Muscle of leg (tissue), 11 donors: ENCODE measurements around the gene SALL3. TPM values are rescaled to one million over a fixed set of nuclear protein-coding genes. Genes with fewer than 3 reads are reported as not detected.
"Not testable (repeated sequence)": the region's sequence is repeated elsewhere in the genome, so short reads cannot be mapped to it uniquely, and the experiment has no call there.

ENCODE experiments used
- DNase-seq: peaks from one replicate; pipeline ENCODE4 v3.0.0; 2013
- H3K27ac ChIP-seq: one replicate; pipeline ENCODE4 v1.5.1; 2013; ENCODE audit warnings: mild to moderate bottlenecking, low read length, control low read depth
- H3K27me3 ChIP-seq: one replicate; pipeline ENCODE4 v1.6.1; 2013; ENCODE audit warnings: low read length; ENCODE audit not compliant: control insufficient read depth, insufficient read depth
- H3K36me3 ChIP-seq: one replicate; pipeline ENCODE4 v1.6.1; 2013; ENCODE audit warnings: low read length; ENCODE audit not compliant: control insufficient read depth, insufficient read depth
- H3K4me1 ChIP-seq: one replicate; pipeline ENCODE4 v1.6.1; 2013; ENCODE audit warnings: low read length; ENCODE audit not compliant: control insufficient read depth, insufficient read depth
- H3K4me3 ChIP-seq: one replicate; pipeline ENCODE4 v1.5.1; 2013; ENCODE audit warnings: low read length, control low read depth
- H3K9me3 ChIP-seq: replicated peaks from 2 replicates; pipeline ENCODE4 v1.6.1; 2013; ENCODE audit warnings: low read depth, low read length; ENCODE audit not compliant: control insufficient read depth
- WGBS: methylation state at CpG from one replicate; pipeline ENCODE4 v1.1.5; 2013; ENCODE audit warnings: missing lambda C conversion rate; ENCODE audit not compliant: insufficient coverage; 5-methylcytosine and 5-hydroxymethylcytosine counted together
- polyA plus RNA-seq, 8 donors: library from polyadenylated mRNA; unstranded; fragments of 120-200 nt; gene quantifications; one replicate each; pipeline versions ENCODE4 v1.2.1 to v1.2.3, GENCODE V29; 2013; ENCODE audit warnings: inconsistent platforms in 1 of 8, low replicate concordance in 1 of 8; ENCODE audit not compliant: insufficient read length in 8 of 8, insufficient read depth in 1 of 8
- total RNA-seq: library from RNA; stranded (reverse); fragments of 120-200 nt; gene quantifications from one replicate; pipeline ENCODE4 v1.2.4, GENCODE V29; 2013

The SALL3 gene
- total and polyA plus RNA-seq, 9 donors: 0.07 to 0.09 TPM; not detected in 7

GRCh38 chr18:78962098-78962497 is 17.5 kb upstream of the SALL3 start:
- no peak overlapping the region for H3K4me3 ChIP-seq
- no peaks in the 10 kb centered on the region for H3K36me3 ChIP-seq
- H3K27me3 ChIP-seq: peaks cover 18% of the 10 kb centered on the region
- no peaks in the 10 kb centered on the region for H3K9me3 ChIP-seq
- no peak for DNase-seq
- WGBS: 80% methylated on average over 7 of the region's 7 CpGs
- no peaks in the 10 kb centered on the region for H3K4me1 ChIP-seq
- H3K27ac ChIP-seq: no peak overlapping the region

DNA sequence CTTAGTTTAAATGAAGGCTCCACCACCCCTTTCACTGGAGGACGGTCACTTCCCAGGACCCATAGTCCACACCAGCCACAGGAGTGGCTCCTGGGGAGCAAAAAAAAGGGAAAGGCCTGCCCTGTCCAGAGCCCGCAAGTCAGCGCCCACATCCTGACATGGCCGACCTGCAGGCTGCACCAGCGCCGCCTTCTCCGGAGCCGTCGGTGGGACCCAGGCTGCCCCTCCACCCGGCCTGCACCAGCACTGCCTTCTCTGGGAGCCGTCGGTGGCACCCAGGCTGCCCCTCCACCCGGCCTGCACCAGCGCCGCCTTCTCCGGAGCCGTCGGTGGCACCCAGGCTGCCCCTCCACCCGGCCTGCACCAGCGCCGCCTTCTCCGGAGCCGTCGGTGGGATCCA is 14.9 kb upstream of the SALL3 start:
- H3K36me3 ChIP-seq, H3K4me1 ChIP-seq, H3K27ac ChIP-seq, H3K4me3 ChIP-seq, H3K9me3 ChIP-seq, DNase-seq: not testable (repeated sequence)
- 89% methylated on average over 19 of the region's 24 CpGs for WGBS
- peaks cover 30% of the 10 kb centered on the region for H3K27me3 ChIP-seq

DNA sequence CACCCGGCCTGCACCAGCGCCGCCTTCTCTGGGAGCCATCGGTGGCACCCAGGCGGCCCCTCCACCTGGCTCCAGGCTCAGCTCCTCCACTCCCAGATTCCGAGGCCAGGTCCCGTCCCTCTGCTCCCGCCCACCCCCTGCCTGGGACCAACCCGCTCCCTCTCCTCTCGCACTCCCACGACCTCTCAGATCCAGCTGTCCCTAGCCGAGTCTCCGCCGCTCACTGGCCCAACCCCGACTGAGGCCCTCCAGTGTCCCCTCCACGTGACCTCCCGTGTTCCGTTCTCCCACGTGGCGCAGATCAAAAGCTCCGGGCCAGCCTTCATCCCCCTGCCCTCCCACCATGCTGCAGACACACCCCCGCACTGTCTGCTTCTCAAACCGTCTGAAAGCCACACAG is 14.4 kb upstream of the SALL3 start:
- 56% methylated on average over 23 of the region's 23 CpGs for WGBS

GRCh38 chr18:78965917-78966792 is 13.5 kb upstream of the SALL3 start:
- no peaks in the 10 kb centered on the region for H3K9me3 ChIP-seq
- H3K4me1 ChIP-seq: no peaks in the 10 kb centered on the region
- WGBS: 84% methylated on average over 12 of the region's 18 CpGs
- no peak overlapping the region for H3K27ac ChIP-seq
- DNase-seq: no peak
- peaks cover 41% of the 10 kb centered on the region for H3K27me3 ChIP-seq
- no peak overlapping the region for H3K4me3 ChIP-seq
- no peaks in the 10 kb centered on the region for H3K36me3 ChIP-seq

More for the DNA sequence above, 14.4 kb upstream of the SALL3 start:
- Histone ChIP-seq H3K4me1 (no peaks in the 10 kb centered on the region), H3K9me3 (no peaks in the 10 kb centered on the region), H3K4me3 (no peak overlapping the region), H3K27me3 (peaks cover 35% of the 10 kb centered on the region), H3K27ac (no peak overlapping the region), H3K36me3 (no peaks in the 10 kb centered on the region)
- no peak for DNase-seq

DNA sequence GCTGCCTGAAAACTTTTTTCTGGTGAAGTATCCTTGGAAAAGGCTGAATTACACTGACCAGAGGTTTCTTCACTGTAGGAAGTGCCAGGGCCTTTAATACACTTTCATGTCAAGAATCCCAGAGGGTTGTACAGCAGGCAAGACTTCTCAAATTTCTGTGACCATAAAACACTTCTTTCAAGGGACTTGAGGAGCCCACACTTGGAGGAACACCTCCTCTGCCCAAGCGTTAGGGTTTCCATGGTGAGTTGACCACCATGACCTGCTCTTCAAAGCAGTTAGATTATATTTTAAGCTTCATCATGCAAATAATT is 12.9 kb upstream of the SALL3 start:
- H3K4me3 ChIP-seq: no peak overlapping the region
- peaks cover 47% of the 10 kb centered on the region for H3K27me3 ChIP-seq
- no peaks in the 10 kb centered on the region for H3K9me3 ChIP-seq
- H3K27ac ChIP-seq: no peak overlapping the region
- WGBS: no CpG with 5 or more reads among the region's 1 CpG
- no peak for DNase-seq
- no peaks in the 10 kb centered on the region for H3K36me3 ChIP-seq
- H3K4me1 ChIP-seq: no peaks in the 10 kb centered on the region

DNA sequence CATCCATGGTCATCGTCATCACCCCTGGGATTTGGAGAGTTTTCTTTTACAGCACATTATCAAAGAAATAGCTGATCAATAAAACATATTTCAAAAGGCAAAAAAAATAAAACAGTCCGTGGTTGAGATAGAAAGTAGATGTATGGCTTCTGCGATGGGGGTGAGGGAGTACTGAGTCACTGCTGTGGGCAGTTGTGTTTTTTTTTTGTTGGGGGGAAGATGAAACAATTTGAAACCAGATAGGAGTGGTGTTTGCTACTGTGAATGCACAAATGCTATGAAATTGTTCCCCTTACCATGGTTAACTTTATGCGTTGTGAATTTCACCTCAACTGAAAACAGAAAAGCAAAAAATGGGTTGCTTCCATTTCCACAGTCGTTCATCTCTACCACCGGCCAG is 11.9 kb upstream of the SALL3 start:
- no peaks in the 10 kb centered on the region for H3K4me1 ChIP-seq
- no peak overlapping the region for H3K27ac ChIP-seq
- H3K36me3 ChIP-seq: no peaks in the 10 kb centered on the region
- no peak for DNase-seq
- 83% methylated on average over 1 of the region's 6 CpGs for WGBS
- H3K9me3 ChIP-seq: no peaks in the 10 kb centered on the region
- H3K4me3 ChIP-seq: no peak overlapping the region
- peaks cover 57% of the 10 kb centered on the region for H3K27me3 ChIP-seq

- Histone ChIP-seq H3K4me1 (peaks cover 7% of the 10 kb centered on the region), H3K36me3 (no peaks in the 10 kb centered on the region), H3K9me3 (no peaks in the 10 kb centered on the region), H3K27ac (no peak overlapping the region), H3K4me3 (no peak overlapping the region), H3K27me3 (peaks cover 74% of the 10 kb centered on the region)
- DNase-seq: no peak
- 86% methylated on average over 19 of the region's 20 CpGs for WGBS
Observed at GRCh38 chr18:78969574-78970315, 9.9 kb upstream of the SALL3 start.

- Histone ChIP-seq H3K9me3 (no peaks in the 10 kb centered on the region), H3K36me3 (no peaks in the 10 kb centered on the region), H3K27ac (no peak overlapping the region), H3K27me3 (peaks cover 80% of the 10 kb centered on the region), H3K4me1 (peaks cover 7% of the 10 kb centered on the region), H3K4me3 (no peak overlapping the region)
- no peak for DNase-seq
- 88% methylated on average over 7 of the region's 12 CpGs for WGBS
Observed at GRCh38 chr18:78970774-78971333, 8.8 kb upstream of the SALL3 start.

GRCh38 chr18:78971511-78972245 is 7.9 kb upstream of the SALL3 start:
- DNase-seq: no peak
- 66% methylated on average over 13 of the region's 15 CpGs for WGBS
- peaks cover 7% of the 10 kb centered on the region for H3K4me1 ChIP-seq
- H3K27ac ChIP-seq: no peak overlapping the region
- no peak overlapping the region for H3K4me3 ChIP-seq
- no peaks in the 10 kb centered on the region for H3K36me3 ChIP-seq
- no peaks in the 10 kb centered on the region for H3K9me3 ChIP-seq
- H3K27me3 ChIP-seq: peaks cover 81% of the 10 kb centered on the region
